Measurements from ENCODE around the gene CNTN1. TPM values are rescaled to one million over a fixed set of nuclear protein-coding genes. Genes with fewer than 3 reads are reported as not detected.

The CNTN1 gene
- total RNA-seq, 1 experiment from 2014 or later, result 3.0 TPM

- ChIA-PET CTCF (no interaction called here), RAD21 (ENCODE audit: low non-redundant PET in 1 of 2, low total read pairs in 2 of 2, uncharacterized antibody in 2 of 2, unreplicated experiment in 2 of 2) (no interaction called here), POLR2A (no interaction called here)
- H3K4me1 ChIP-seq (ENCODE audit: control insufficient read depth in 1 of 2, insufficient read depth in 2 of 2, low read length in 2 of 2), result no peaks in the 10 kb centered on the region
- H3K4me3 ChIP-seq (replicated peaks in 1 of 2; ENCODE audit: low read depth in 1 of 2, low read length in 2 of 2), result no peak overlapping the region
- no peak overlapping the region for H3K9ac ChIP-seq (ENCODE audit: low read length)
- H4K20me1 ChIP-seq (ENCODE audit: insufficient read depth), result no peaks in the 10 kb centered on the region
- no peak for DNase-seq (ENCODE audit: low read depth, low spot score)
- no peaks in the 10 kb centered on the region for H3K9me3 ChIP-seq (ENCODE audit: control insufficient read depth in 1 of 2, insufficient read depth in 1 of 2, low read depth in 1 of 2, low read length in 2 of 2)
- no peak for ATAC-seq
- TF ChIP-seq TCF7L2 (IDR thresholded peaks at IDR 0.05; ENCODE audit: borderline replicate concordance, extremely low read depth, insufficient read depth, insufficient read length) (no peak), EZH2 (IDR thresholded peaks at IDR 0.05) (no peak), CEBPB (IDR thresholded peaks at IDR 0.05; ENCODE audit: low read depth) (no peak), ATF3 (IDR thresholded peaks at IDR 0.05) (no peak), FOSL1 (IDR thresholded peaks at IDR 0.05; ENCODE audit: low read depth) (no peak), JUND (IDR thresholded peaks at IDR 0.05) (no peak), ZBTB33 (IDR thresholded peaks at IDR 0.05; ENCODE audit: extremely low read depth, insufficient replicate concordance, low read length) (no peak), CTCF (IDR thresholded peaks at IDR 0.05 in 2 of 3, conservative IDR thresholded peaks at IDR 0.05 in 1 of 3; ENCODE audit: borderline replicate concordance in 1 of 3, insufficient read depth in 1 of 3, low read depth in 2 of 3, low read length in 2 of 3) (no peak), EGR1 (IDR thresholded peaks at IDR 0.05; ENCODE audit: low read depth) (no peak), EZH2phosphoT487 (IDR thresholded peaks at IDR 0.05; ENCODE audit: borderline replicate concordance) (no peak), SRF (IDR thresholded peaks at IDR 0.05; ENCODE audit: low read depth) (no peak), POLR2A (IDR thresholded peaks at IDR 0.05; ENCODE audit: borderline replicate concordance, extremely low read depth, insufficient read depth, insufficient read length) (no peak), SP1 (IDR thresholded peaks at IDR 0.05; ENCODE audit: low read depth) (no peak), YY1 (IDR thresholded peaks at IDR 0.05; ENCODE audit: extremely low read depth, insufficient replicate concordance, low read depth, low read length) (no peak), REST (IDR thresholded peaks at IDR 0.05; ENCODE audit: low read depth) (no peak), MAX (IDR thresholded peaks at IDR 0.05) (no peak), RAD21 (IDR thresholded peaks at IDR 0.05; ENCODE audit: low read depth) (no peak), POLR2AphosphoS5 (IDR thresholded peaks at IDR 0.05; ENCODE audit: low read depth, low read length) (no peak), ZFX (IDR thresholded peaks at IDR 0.05) (no peak), CBX3 (IDR thresholded peaks at IDR 0.05; ENCODE audit: low read depth) (no peak)
- H3K9me2 ChIP-seq (ENCODE audit: insufficient read depth), result peaks cover 4% of the 10 kb centered on the region; the same call in 1 of the 2 replicates
- intact Hi-C loops (cut with micrococcal nuclease), result no loop called here
- no TSS peak for BruUV-seq (replicated peaks)
- no peak overlapping the region for H3K4me2 ChIP-seq (ENCODE audit: low read length)
- no peaks in the 10 kb centered on the region for H3K36me3 ChIP-seq (ENCODE audit: control insufficient read depth in 1 of 2, insufficient read depth in 2 of 2, low read length in 2 of 2)
- H3K27ac ChIP-seq (ENCODE audit: low read depth, low read length), result no peak overlapping the region
- no peak overlapping the region for H2AFZ ChIP-seq (ENCODE audit: low read depth, low read length, poor library complexity, severe bottlenecking)
- no peaks in the 10 kb centered on the region for H3K27me3 ChIP-seq (ENCODE audit: insufficient read depth, low read length)
- no peaks in the 10 kb centered on the region for H3K79me2 ChIP-seq (ENCODE audit: insufficient read depth, low read length)
Measured at GRCh38 chr12:41019461-41019860, 327.2 kb downstream of the CNTN1 start.

Measured in HCT116 (cell line).